ENCODE data around the gene STXBP6. TPM values are rescaled to one million over a fixed set of nuclear protein-coding genes. Genes with fewer than 3 reads are reported as not detected.

Gene STXBP6
- total RNA-seq, 1 donor: 0.27 TPM

GRCh38 chr14:24794644-24795305, 255.2 kb downstream of the STXBP6 start:
- no peak overlapping the region for H3K4me3 ChIP-seq (ENCODE audit: low read depth, low read length)
- no peak for TF ChIP-seq CTCF (IDR thresholded peaks at IDR 0.05; ENCODE audit: insufficient read depth, low read length)
- DNase-seq (ENCODE audit: low read depth): no peak

- TF ChIP-seq CTCF (IDR thresholded peaks at IDR 0.05; ENCODE audit: insufficient read depth, low read length): no peak
- no peak for DNase-seq (ENCODE audit: low read depth)
- no peak overlapping the region for H3K4me3 ChIP-seq (ENCODE audit: low read depth, low read length)
These were observed 259.8 kb downstream of the STXBP6 start for GRCh38 chr14:24790196-24790595.

GRCh38 chr14:24789378-24789884, 260.5 kb downstream of the STXBP6 start:
- no peak for TF ChIP-seq CTCF (IDR thresholded peaks at IDR 0.05; ENCODE audit: insufficient read depth, low read length)
- no peak for DNase-seq (ENCODE audit: low read depth)
- no peak overlapping the region for H3K4me3 ChIP-seq (ENCODE audit: low read depth, low read length)

GRCh38 chr14:24785698-24786097, 264.2 kb downstream of the STXBP6 start:
- no peak overlapping the region for H3K4me3 ChIP-seq (ENCODE audit: low read depth, low read length)
- no peak for DNase-seq (ENCODE audit: low read depth)
- no peak for TF ChIP-seq CTCF (IDR thresholded peaks at IDR 0.05; ENCODE audit: insufficient read depth, low read length)

GRCh38 chr14:24784981-24785380, 265.0 kb downstream of the STXBP6 start:
- no peak for TF ChIP-seq CTCF (IDR thresholded peaks at IDR 0.05; ENCODE audit: insufficient read depth, low read length)

GRCh38 chr14:24783791-24784190, 266.2 kb downstream of the STXBP6 start:
- DNase-seq (ENCODE audit: low read depth): no peak
- TF ChIP-seq CTCF (IDR thresholded peaks at IDR 0.05; ENCODE audit: insufficient read depth, low read length): no peak
- no peak overlapping the region for H3K4me3 ChIP-seq (ENCODE audit: low read depth, low read length)

More at GRCh38 chr14:24784981-24785380, 265.0 kb downstream of the STXBP6 start:
- no peak for DNase-seq (ENCODE audit: low read depth)
- no peak overlapping the region for H3K4me3 ChIP-seq (ENCODE audit: low read depth, low read length)

- TF ChIP-seq CTCF (IDR thresholded peaks at IDR 0.05; ENCODE audit: insufficient read depth, low read length): no peak
- DNase-seq (ENCODE audit: low read depth): no peak
- no peak overlapping the region for H3K4me3 ChIP-seq (ENCODE audit: low read depth, low read length)
These were observed 269.7 kb downstream of the STXBP6 start for GRCh38 chr14:24780281-24780680.
